Measurements from ENCODE around the gene APOA1. TPM values are rescaled to one million over a fixed set of nuclear protein-coding genes. Genes with fewer than 3 reads are reported as not detected.

APOA1 gene
- 10 to 100 TPM in 2 of 12 donors, 1 to 10 TPM in 8, under 1 TPM in 1, not detected in 1; 0.75 to 46.8 (median 2.3) TPM for polyA plus RNA-seq (ENCODE audit: insufficient read length in 12 of 12)
- long read RNA-seq, donor 1, transcript APOA1-204 (3 exons, 1,088 nt): minor isoform, 305 of 788 reads
- long read RNA-seq, donor 1, transcript APOA1-202 (4 exons, 932 nt): minor isoform, 24 of 788 reads
- long read RNA-seq, donor 1, transcript APOA1-201 (4 exons, 1,227 nt): major isoform, 402 of 788 reads
- long read RNA-seq, donor 1, partial matches to known transcripts: 47 of 788 reads
- long read RNA-seq, donor 1, other reads (novel, unspliced or antisense): 5 of 788 reads
- long read RNA-seq, donor 2, partial matches to known transcripts: 0 of 2 reads
- long read RNA-seq, donor 2, other reads (novel, unspliced or antisense): 0 of 2 reads
- long read RNA-seq, donor 3, partial matches to known transcripts: 0 of 7 reads
- long read RNA-seq, donor 3, other reads (novel, unspliced or antisense): 0 of 7 reads
- long read RNA-seq, donor 4: 0 reads
- long read RNA-seq, donor 5: 0 reads
- long read RNA-seq, donor 6: 0 reads
- long read RNA-seq, donor 7: 0 reads
- long read RNA-seq, donor 8, transcript APOA1-201 (4 exons, 1,227 nt): major isoform, 7 of 13 reads
- long read RNA-seq, donor 8, transcript APOA1-204 (3 exons, 1,088 nt): minor isoform, 6 of 13 reads
- long read RNA-seq, donor 8, partial matches to known transcripts: 0 of 13 reads
- long read RNA-seq, donor 8, other reads (novel, unspliced or antisense): 0 of 13 reads
- long read RNA-seq, donor 9, partial matches to known transcripts: 0 of 6 reads
- long read RNA-seq, donor 9, other reads (novel, unspliced or antisense): 0 of 6 reads
- long read RNA-seq, donor 10, partial matches to known transcripts: 0 of 1 reads
- long read RNA-seq, donor 10, other reads (novel, unspliced or antisense): 0 of 1 reads
- long read RNA-seq, donor 11, partial matches to known transcripts: 0 of 4 reads
- long read RNA-seq, donor 11, other reads (novel, unspliced or antisense): 0 of 4 reads

GRCh38 chr11:116837231-116838091, at the start of gene APOA1:
Gene APOA1 (minus strand): TSS chr11:116837622. CDS start chr11:116837387, 235 bp downstream.
- no peak for DNase-seq

GRCh38 chr11:116885951-116886655, 48.7 kb upstream of the APOA1 start:
- no peak for DNase-seq

GRCh38 chr11:116882386-116882785, 45.0 kb upstream of the APOA1 start:
- DNase-seq: no peak

- peak; percentile 28 for DNase-seq
Observed at GRCh38 chr11:116881143-116881542, 43.7 kb upstream of the APOA1 start.

- peak; percentile 71 for DNase-seq
Observed at GRCh38 chr11:116879800-116880625, 42.6 kb upstream of the APOA1 start.

- no peak for DNase-seq
Observed at GRCh38 chr11:116876656-116877055, 39.2 kb upstream of the APOA1 start.

- no peak for DNase-seq
Observed at GRCh38 chr11:116875194-116875593, 37.8 kb upstream of the APOA1 start.

- no peak for DNase-seq
Observed at GRCh38 chr11:116874251-116874650, 36.8 kb upstream of the APOA1 start.

GRCh38 chr11:116873381-116873780, 36.0 kb upstream of the APOA1 start:
- no peak for DNase-seq

- DNase-seq: no peak
Observed at GRCh38 chr11:116871248-116871647, 33.8 kb upstream of the APOA1 start.

GRCh38 chr11:116870054-116870453, 32.6 kb upstream of the APOA1 start:
- DNase-seq: no peak

GRCh38 chr11:116869610-116870009, 32.2 kb upstream of the APOA1 start:
- DNase-seq: no peak

GRCh38 chr11:116868066-116868465, 30.6 kb upstream of the APOA1 start:
- DNase-seq: no peak

GRCh38 chr11:116867619-116868018, 30.2 kb upstream of the APOA1 start:
- no peak for DNase-seq

- no peak for DNase-seq
Observed at GRCh38 chr11:116866804-116867455, 29.5 kb upstream of the APOA1 start.

GRCh38 chr11:116865696-116866095, 28.3 kb upstream of the APOA1 start:
- DNase-seq: no peak

- no peak for DNase-seq
Observed at GRCh38 chr11:116864531-116864930, 27.1 kb upstream of the APOA1 start.

- DNase-seq: no peak
Observed at GRCh38 chr11:116862951-116863350, 25.5 kb upstream of the APOA1 start.

- no peak for DNase-seq
Observed at GRCh38 chr11:116862185-116862584, 24.8 kb upstream of the APOA1 start.

Measured in muscle of arm (tissue), 14 donors.